B cell (primary cell): ENCODE results near the gene TTC23L.

Source experiments
- EZH2 ChIP-seq: IDR thresholded peaks from 2 replicates; pipeline ENCODE4 v1.6.1; 2012; ENCODE audit warnings: borderline replicate concordance, low read depth, mild to moderate bottlenecking, moderate library complexity, low read length; ENCODE audit not compliant: insufficient read depth, poor library complexity, severe bottlenecking
- TF ChIP-seq, protein P1 (sequence below): fragments of 200-600 bp; IDR thresholded peaks from one replicate; pipeline ENCODE4 v1.8.0; 2022; ENCODE audit warnings: antibody characterized with exemption, mild to moderate bottlenecking

GRCh38 chr5:34822956-34823715, 15.8 kb upstream of the TTC23L start:
- TF ChIP-seq, protein P1, sequence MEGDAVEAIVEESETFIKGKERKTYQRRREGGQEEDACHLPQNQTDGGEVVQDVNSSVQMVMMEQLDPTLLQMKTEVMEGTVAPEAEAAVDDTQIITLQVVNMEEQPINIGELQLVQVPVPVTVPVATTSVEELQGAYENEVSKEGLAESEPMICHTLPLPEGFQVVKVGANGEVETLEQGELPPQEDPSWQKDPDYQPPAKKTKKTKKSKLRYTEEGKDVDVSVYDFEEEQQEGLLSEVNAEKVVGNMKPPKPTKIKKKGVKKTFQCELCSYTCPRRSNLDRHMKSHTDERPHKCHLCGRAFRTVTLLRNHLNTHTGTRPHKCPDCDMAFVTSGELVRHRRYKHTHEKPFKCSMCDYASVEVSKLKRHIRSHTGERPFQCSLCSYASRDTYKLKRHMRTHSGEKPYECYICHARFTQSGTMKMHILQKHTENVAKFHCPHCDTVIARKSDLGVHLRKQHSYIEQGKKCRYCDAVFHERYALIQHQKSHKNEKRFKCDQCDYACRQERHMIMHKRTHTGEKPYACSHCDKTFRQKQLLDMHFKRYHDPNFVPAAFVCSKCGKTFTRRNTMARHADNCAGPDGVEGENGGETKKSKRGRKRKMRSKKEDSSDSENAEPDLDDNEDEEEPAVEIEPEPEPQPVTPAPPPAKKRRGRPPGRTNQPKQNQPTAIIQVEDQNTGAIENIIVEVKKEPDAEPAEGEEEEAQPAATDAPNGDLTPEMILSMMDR: no peak
- TF ChIP-seq EZH2: no peak
